K562 (cell line): Measurements from ENCODE around the gene CLIC1. TPM values are rescaled to one million over a fixed set of nuclear protein-coding genes. Genes with fewer than 3 reads are reported as not detected.

Source experiments
- ATAC-seq: fragments of 200-7000 bp; cut with Tn5 transposase; 3 replicates; pipeline ENCODE4 v1.9.1; 2020; ENCODE audit warnings: moderate library complexity
- BruUV-seq: library from RNA; stranded (reverse); fragments of 400-500 nt; replicated peaks from 2 replicates; lab custom pipeline; 2021; lab: Mats Ljungman, UMichigan
- CTCF ChIA-PET: fragments of 300-600 bp; formaldehyde crosslinking; extraction: SDS; loops from one replicate; lab custom pipeline; 2021; ENCODE audit warnings: low intra/inter-chr PET ratio; lab: Yijun Ruan, JAX
- POLR2A ChIA-PET: fragments of 300-600, 350-650 bp; sonication (Branson Sonifier 250); formaldehyde crosslinking; extraction: SDS; loops from one replicate; lab custom pipeline; 2021; ENCODE audit warnings: antibody characterized with exemption, inconsistent platforms; lab: Yijun Ruan, JAX
- DNase-seq, 4 experiments: peaks; one replicate each; pipeline versions ENCODE4 v3.0.0 to v3.0.0-alpha.2; 2011 to 2018; ENCODE audit warnings: low spot score in 3 of 4, mixed read lengths in 3 of 4; ENCODE audit errors: extremely low read depth in 1 of 4
- FAIRE-seq: peaks from 2 replicates; lab custom pipeline; 2011; peaks lifted over from hg19 to GRCh38; lab: Jason Lieb, UNC
- H2AFZ ChIP-seq: 2 replicates; pipeline ENCODE4 v1.6.0; 2011; ENCODE audit warnings: low read depth, low read length, control low read depth, inconsistent platforms
- H3K27ac ChIP-seq: fragments of 200-600 bp; 3 replicates; pipeline ENCODE4 v1.8.0; 2011; ENCODE audit warnings: low read depth, mild to moderate bottlenecking, control low read depth, inconsistent platforms, low read length, moderate library complexity, mixed read lengths; ENCODE audit errors: extremely low read depth
- H3K27me3 ChIP-seq, 2 experiments: fragments of 300-600 bp in 1 of 2; 2 replicates in 1 of 2; 3 replicates in 1 of 2; pipeline versions ENCODE4 v1.6.0 to v1.8.0; 2011; ENCODE audit warnings: inconsistent platforms in 2 of 2, low read length in 2 of 2, mild to moderate bottlenecking in 1 of 2, mixed read lengths in 1 of 2, moderate library complexity in 1 of 2; ENCODE audit not compliant: control insufficient read depth in 2 of 2, insufficient read depth in 2 of 2
- H3K36me3 ChIP-seq: fragments of 300-600 bp; 3 replicates; pipeline ENCODE4 v1.8.0; 2011; ENCODE audit warnings: mild to moderate bottlenecking, low read length, inconsistent platforms; ENCODE audit not compliant: control insufficient read depth, insufficient read depth
- H3K4me1 ChIP-seq, 2 experiments: fragments of 200-600 bp in 1 of 2; replicated peaks in 1 of 2; 2 replicates in 1 of 2; 3 replicates in 1 of 2; pipeline versions ENCODE4 v1.5.1 to v1.8.0; 2011; ENCODE audit warnings: inconsistent platforms in 2 of 2, low read length in 2 of 2, mild to moderate bottlenecking in 1 of 2, mixed read lengths in 1 of 2, moderate library complexity in 1 of 2; ENCODE audit not compliant: control insufficient read depth in 2 of 2, insufficient read depth in 2 of 2
- H3K4me2 ChIP-seq: 2 replicates; pipeline ENCODE4 v1.6.1; 2011; ENCODE audit warnings: low read length, control low read depth, inconsistent platforms, mixed read lengths; ENCODE audit not compliant: insufficient read depth
- H3K4me3 ChIP-seq: fragments of 200-600 bp; sonication (generic), shearing (Covaris generic); 2 replicates; pipeline ENCODE4 v1.5.1; 2016; ENCODE audit warnings: control low read depth, inconsistent platforms
- H3K79me2 ChIP-seq: fragments of 200-600 bp; 3 replicates; pipeline ENCODE4 v1.8.0; 2011; ENCODE audit warnings: low read length, inconsistent platforms; ENCODE audit not compliant: control insufficient read depth, insufficient read depth
- H3K9ac ChIP-seq, 2 experiments: 2 replicates each; pipeline versions ENCODE4 v1.6.0 to v1.6.1; 2011; ENCODE audit warnings: low read depth in 2 of 2, low read length in 2 of 2, control low read depth in 1 of 2, inconsistent platforms in 1 of 2, mild to moderate bottlenecking in 1 of 2, mixed read lengths in 1 of 2; ENCODE audit not compliant: insufficient read depth in 1 of 2
- H3K9me1 ChIP-seq: one replicate; pipeline ENCODE4 v1.6.0; 2011; ENCODE audit warnings: inconsistent platforms, mild to moderate bottlenecking, low read length, moderate library complexity; ENCODE audit not compliant: control insufficient read depth, insufficient read depth
- H3K9me3 ChIP-seq: replicated peaks from 2 replicates; pipeline ENCODE4 v1.5.1; 2011; ENCODE audit warnings: low read depth, low read length, inconsistent platforms; ENCODE audit not compliant: control insufficient read depth, insufficient read depth
- H4K20me1 ChIP-seq: replicated peaks from 2 replicates; pipeline ENCODE4 v1.6.1; 2011; ENCODE audit warnings: low read length, inconsistent platforms, mixed read lengths; ENCODE audit not compliant: control insufficient read depth, insufficient read depth
- NFXL1 ChIP-seq: fragments of 450-650 bp; formaldehyde crosslinking; IDR thresholded peaks from 2 replicates; pipeline ENCODE4 v1.4.0; 2021; ENCODE audit warnings: mild to moderate bottlenecking
- PHB ChIP-seq: fragments of 250-450 bp; sonication (Bioruptor Pico); IDR thresholded peaks from 2 replicates; pipeline ENCODE4 v1.5.0; 2021
- ZBTB11 ChIP-seq, 3 experiments: fragments of 200-800 bp in 1 of 3; fragments of 250-450 bp in 1 of 3; fragments of 450-650 bp in 1 of 3; sonication (Bioruptor Pico) in 1 of 3; sonication (Bioruptor generic) in 1 of 3; formaldehyde crosslinking in 1 of 3; IDR thresholded peaks; 2 replicates each; pipeline versions ENCODE4 v1.6.1 to v1.8.0; 2016 to 2022; ENCODE audit warnings: mild to moderate bottlenecking in 2 of 3, missing genetic modification characterization in 2 of 3, missing compliant biosample characterization in 1 of 3, moderate library complexity in 1 of 3
- ZNF384 ChIP-seq: IDR thresholded peaks from 2 replicates; pipeline ENCODE4 v1.6.1; 2012; ENCODE audit warnings: low read depth, low read length, improper control_type of control experiment
- ZNF407 ChIP-seq: fragments of 450-650 bp; IDR thresholded peaks from 2 replicates; pipeline ENCODE4 v1.6.1; 2016; ENCODE audit warnings: low read depth
- WGBS: fragments of 100-300 bp; shearing (Covaris generic); methylation state at CpG from one replicate; pipeline ENCODE4 v1.1.6; 2016; ENCODE audit warnings: low coverage, mixed read lengths; ENCODE audit not compliant: insufficient coverage; ENCODE audit errors: missing lambda C conversion rate; 5-methylcytosine and 5-hydroxymethylcytosine counted together
- in situ Hi-C: fragments of 300-500 bp; cut with MboI; formaldehyde crosslinking; loops from 4 replicates; pipeline ENCODE4 v1.15.0; 2018; ENCODE audit warnings: inconsistent platforms, mixed read lengths
- intact Hi-C: fragments of 100-400 bp; cut with micrococcal nuclease; formaldehyde crosslinking; loops from 2 replicates; pipeline ENCODE4 v1.14.2; 2022
- polyA plus RNA-seq, 8 experiments: library from polyadenylated mRNA; depleted of rRNA in 4 of 8; stranded (reverse) in 5 of 8; unstranded in 3 of 8; fragments of >200 nt; fragmentation: Nextera tagmentation in 2 of 8; fragmentation: Illumina TruSeq in 1 of 8; extraction: Ambion mirVana in 2 of 8; extraction: Trizol in 1 of 8; gene quantifications; 2 replicates each; pipeline versions ENCODE4 v1.2.1 to v1.2.3, GENCODE V29; 2011 to 2014; ENCODE audit warnings: inconsistent platforms in 1 of 8, missing spikeins in 1 of 8
- total RNA-seq, 7 experiments: library from RNA; depleted of rRNA in 6 of 7; stranded (reverse); fragments of >200 nt in 6 of 7; fragmentation: Illumina TruSeq in 2 of 7; extraction: Trizol in 2 of 7; gene quantifications; 2 replicates each; pipeline versions ENCODE4 v1.2.1 to v1.2.3, GENCODE V29; 2011 to 2021; ENCODE audit warnings: low replicate concordance in 1 of 7

Gene CLIC1
- total and polyA plus RNA-seq, 9 of the 15 experiments (the other 6 are each of a cell fraction or from before 2014, with no cell fraction given) = 1,267 to 2,419 (median 1,808) TPM

- 0 out of 6 replicates have a peak, but pooled peaks of 1 of the 3 experiments have one; percentile 33 for TF ChIP-seq ZBTB11 (CRISPR knock-in tag; IDR thresholded peaks at IDR 0.05)
- TF ChIP-seq ZNF384 = peak; percentile 81
Observed at GRCh38 chr6:31771992-31772358, 35.6 kb upstream of the CLIC1 start (continued).

GRCh38 chr6:31770860-31771259 is 34.5 kb upstream of the CLIC1 start:
- TF ChIP-seq NFXL1 (no peak), ZNF407 (0 out of 2 replicates have a peak, but pooled peaks have one; percentile 8), PHB (CRISPR knock-in tag) (no peak), ZNF384 (peak; percentile 83; the same call in 1 of the 2 replicates)
- TF ChIP-seq, all 486 proteins: peak for 2
- in situ Hi-C loops (no loop called here), intact Hi-C loops (loop anchor here (10.0 kb wide), 1 partner anchor 226 kb away; the partner anchor contains the start of genes ATP6V1G2, DDX39B and NFKBIL1)
- Histone ChIP-seq H3K4me1 (peaks cover 34 to 73% of the 10 kb centered on the region in 2 experiments), H3K27me3 (no peaks in the 10 kb centered on the region), H3K9me3 (no peaks in the 10 kb centered on the region), H3K36me3 (no peaks in the 10 kb centered on the region), H3K79me2 (no peaks in the 10 kb centered on the region), H4K20me1 (no peaks in the 10 kb centered on the region), H3K4me2 (no peak overlapping the region), H3K4me3 (no peak overlapping the region), H2AFZ (0 out of 2 replicates have a peak overlapping the region, but pooled peaks have one; percentile 1), H3K27ac (peak overlapping the region; percentile 11; the same call in 1 of the 3 replicates), H3K9ac (no peak overlapping the region), H3K9me1 (peaks cover 4% of the 10 kb centered on the region)
- no peak for FAIRE-seq
- DNase-seq = no peak
- WGBS = 41% methylated on average over 2 of the region's 2 CpGs
- BruUV-seq = no TSS peak
- POLR2A ChIA-PET = interaction anchor here (0.5 to 5.9 kb wide), 19 partner anchors 10 to 185 kb away, joined by 3 to 75 read pairs (median 4); partner anchors contain the start of genes BAG6, HSPA1A, HSPA1B and HSPA1L
- ATAC-seq = no peak
- CTCF ChIA-PET = interaction anchor here (0.8 to 2.9 kb wide), 3 partner anchors 42 to 90 kb away, joined by 5 to 35 read pairs (median 18); partner anchors contain the start of genes DDAH2 and LY6G5C
